GM12891 (cell line): ENCODE measurements around the gene MCTP2.

Experiments used
- DNase-seq: peaks from one replicate; pipeline ENCODE4 v3.0.0; 2011; ENCODE audit warnings: low spot score; ENCODE audit not compliant: insufficient read length
- FAIRE-seq: peaks from 2 replicates; lab custom pipeline; 2011; peaks lifted over from hg19 to GRCh38; lab: Jason Lieb, UNC
- PAX5 ChIP-seq: IDR thresholded peaks from 2 replicates; pipeline ENCODE4 v1.6.1; 2011; ENCODE audit warnings: low read length, moderate library complexity, mild to moderate bottlenecking; ENCODE audit not compliant: insufficient read depth, severe bottlenecking
- POLR2A ChIP-seq: IDR thresholded peaks from 2 replicates; pipeline ENCODE4 v1.6.1; 2011; ENCODE audit warnings: low read depth, low read length, control low read depth
- POLR2AphosphoS5 ChIP-seq: IDR thresholded peaks from 2 replicates; pipeline ENCODE4 v1.6.1; 2011; ENCODE audit warnings: low read depth, low read length, control low read depth
- POU2F2 ChIP-seq: IDR thresholded peaks from 2 replicates; pipeline ENCODE4 v1.6.1; 2011; ENCODE audit warnings: low read depth, mild to moderate bottlenecking, control low read depth, low read length, moderate library complexity
- SPI1 ChIP-seq: IDR thresholded peaks from 2 replicates; pipeline ENCODE4 v1.6.1; 2011; ENCODE audit warnings: low read depth, low read length, control low read depth
- TAF1 ChIP-seq: IDR thresholded peaks from 2 replicates; pipeline ENCODE4 v1.6.1; 2011; ENCODE audit warnings: low read depth, low read length, control low read depth

The MCTP2 gene

GRCh38 chr15:94360251-94360685 is 128.9 kb downstream of the MCTP2 start:
- no peak for FAIRE-seq

DNA sequence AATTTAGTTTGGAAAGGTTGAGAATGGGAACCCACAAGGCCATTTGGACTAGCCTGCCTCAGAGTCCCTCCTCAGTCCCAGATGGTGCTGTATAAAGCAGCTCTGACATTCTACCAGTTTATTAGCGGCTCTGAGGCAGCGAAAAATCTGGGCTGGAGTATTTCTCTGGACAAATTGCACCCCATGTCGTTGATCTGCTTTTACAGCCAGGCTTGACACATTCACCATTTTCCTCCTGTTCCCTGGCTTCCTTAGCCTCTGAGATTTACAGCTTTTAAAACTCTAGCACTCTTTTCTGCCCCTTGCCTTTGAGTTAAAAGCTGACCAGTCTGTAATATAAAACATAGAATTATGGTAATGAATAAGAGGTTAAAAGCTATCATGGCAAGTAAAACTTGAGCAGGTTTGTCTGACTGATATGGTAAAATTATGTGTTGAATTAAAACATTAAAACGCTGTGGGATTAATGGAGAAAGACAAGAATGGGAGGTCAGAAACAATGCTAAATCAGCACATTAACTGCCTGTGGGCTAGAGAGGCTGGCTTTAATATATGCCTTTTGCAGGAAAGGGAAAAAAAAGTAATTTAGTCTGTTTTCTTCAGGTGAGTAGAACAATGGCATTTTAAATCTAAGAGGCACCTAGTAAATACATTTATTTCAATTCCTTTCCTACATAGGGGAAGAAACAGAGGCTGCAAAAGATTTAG is 131.2 kb downstream of the MCTP2 start:
- no peak for FAIRE-seq
- TF ChIP-seq TAF1 (no peak), PAX5 (no peak), POU2F2 (no peak), SPI1 (no peak), POLR2A (no peak), POLR2AphosphoS5 (no peak)

More at GRCh38 chr15:94360251-94360685, 128.9 kb downstream of the MCTP2 start:
- no peak for DNase-seq
- TF ChIP-seq POU2F2, result no peak
- no peak for TF ChIP-seq POLR2AphosphoS5
- no peak for TF ChIP-seq SPI1
- no peak for TF ChIP-seq TAF1
- no peak for TF ChIP-seq PAX5
- TF ChIP-seq POLR2A, result no peak

DNA sequence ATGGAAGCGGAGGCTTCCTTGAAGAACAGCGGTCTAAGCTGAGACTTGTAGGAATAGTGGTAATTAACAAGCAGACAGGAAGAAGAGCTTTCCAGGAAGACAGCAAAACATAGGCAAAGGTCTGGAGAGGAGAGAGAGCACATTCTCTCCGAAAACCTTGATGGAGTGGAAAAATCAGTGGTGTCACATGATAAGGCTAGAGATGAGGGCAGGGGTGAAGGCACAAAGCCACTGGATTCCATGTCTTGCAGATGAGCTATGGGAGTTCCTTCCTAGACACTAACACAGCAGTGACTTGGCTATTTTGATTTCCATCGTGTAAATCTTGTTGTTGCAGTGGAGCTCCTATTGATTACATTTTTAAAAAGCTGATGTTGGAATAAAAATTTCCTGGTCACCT is 132.0 kb downstream of the MCTP2 start:
- TF ChIP-seq POLR2A, result no peak
- no peak for TF ChIP-seq TAF1
- no peak for TF ChIP-seq POU2F2
- no peak for DNase-seq
- no peak for FAIRE-seq

More for the DNA sequence above, 131.2 kb downstream of the MCTP2 start:
- no peak for DNase-seq

DNA sequence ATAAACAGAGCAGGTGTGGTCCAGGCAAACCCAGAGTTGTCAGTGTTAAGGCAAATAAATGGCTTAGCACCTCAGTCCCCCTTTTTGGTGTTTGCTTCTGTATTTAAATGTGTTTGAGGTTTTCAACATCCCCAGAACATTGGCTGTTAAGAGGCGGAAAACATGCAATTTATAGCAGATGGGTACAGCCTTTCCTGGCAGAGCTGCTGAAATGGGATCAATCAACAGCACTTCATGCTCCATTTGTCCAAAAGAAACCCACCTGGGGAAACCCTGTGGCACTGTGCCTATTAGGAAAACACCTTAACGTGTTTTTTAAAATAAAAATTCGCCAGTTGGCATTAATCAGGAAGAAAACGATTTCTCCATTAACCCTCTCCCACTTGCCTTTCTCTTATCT is 135.4 kb downstream of the MCTP2 start:
- FAIRE-seq (no peak), DNase-seq (no peak)
- no peak for TF ChIP-seq POLR2AphosphoS5
- TF ChIP-seq POU2F2, result no peak
- TF ChIP-seq PAX5, result no peak
- TF ChIP-seq POLR2A, result no peak
- TF ChIP-seq SPI1, result no peak
- no peak for TF ChIP-seq TAF1

DNA sequence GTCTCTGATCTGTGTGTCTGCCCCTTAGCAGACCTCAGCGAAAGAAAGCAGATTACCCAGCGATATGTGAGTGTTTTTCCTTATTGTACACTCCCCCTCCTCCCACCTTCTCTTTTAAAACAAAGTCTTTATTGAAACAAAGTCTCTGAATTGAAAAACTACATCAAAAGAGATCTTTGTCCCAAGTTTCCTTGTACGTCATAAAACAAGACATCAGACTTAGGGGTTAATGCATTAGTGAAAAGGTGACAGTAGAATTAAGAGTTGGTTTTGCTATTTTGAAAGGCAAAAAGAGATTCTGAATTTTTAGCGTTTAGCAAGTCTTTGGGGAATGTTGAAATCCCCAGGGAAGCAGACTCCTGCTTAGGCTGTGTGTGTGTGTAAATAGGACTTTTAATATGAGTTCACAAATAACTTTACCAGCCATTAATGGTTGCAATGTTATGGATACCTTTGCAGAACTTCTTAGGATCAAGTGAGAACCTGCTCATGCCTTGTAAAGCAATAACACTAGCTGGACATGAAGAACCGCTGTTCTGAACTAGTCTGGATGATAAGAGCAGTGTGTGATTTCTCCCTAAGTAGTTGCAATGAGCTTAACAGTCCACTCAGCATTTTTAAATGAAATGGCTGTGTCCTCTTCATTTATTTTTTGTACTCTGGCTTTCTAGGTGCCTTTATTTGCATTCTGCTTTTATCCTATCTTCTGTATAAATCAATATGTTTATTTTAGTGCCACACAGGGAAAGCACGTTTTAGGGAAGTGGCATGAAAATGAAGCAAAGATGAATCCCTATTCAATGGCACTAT is 136.6 kb downstream of the MCTP2 start:
- no peak for FAIRE-seq
- DNase-seq, result no peak
- TF ChIP-seq POU2F2 (no peak), SPI1 (no peak), TAF1 (no peak), POLR2AphosphoS5 (no peak), PAX5 (no peak), POLR2A (no peak)

DNA sequence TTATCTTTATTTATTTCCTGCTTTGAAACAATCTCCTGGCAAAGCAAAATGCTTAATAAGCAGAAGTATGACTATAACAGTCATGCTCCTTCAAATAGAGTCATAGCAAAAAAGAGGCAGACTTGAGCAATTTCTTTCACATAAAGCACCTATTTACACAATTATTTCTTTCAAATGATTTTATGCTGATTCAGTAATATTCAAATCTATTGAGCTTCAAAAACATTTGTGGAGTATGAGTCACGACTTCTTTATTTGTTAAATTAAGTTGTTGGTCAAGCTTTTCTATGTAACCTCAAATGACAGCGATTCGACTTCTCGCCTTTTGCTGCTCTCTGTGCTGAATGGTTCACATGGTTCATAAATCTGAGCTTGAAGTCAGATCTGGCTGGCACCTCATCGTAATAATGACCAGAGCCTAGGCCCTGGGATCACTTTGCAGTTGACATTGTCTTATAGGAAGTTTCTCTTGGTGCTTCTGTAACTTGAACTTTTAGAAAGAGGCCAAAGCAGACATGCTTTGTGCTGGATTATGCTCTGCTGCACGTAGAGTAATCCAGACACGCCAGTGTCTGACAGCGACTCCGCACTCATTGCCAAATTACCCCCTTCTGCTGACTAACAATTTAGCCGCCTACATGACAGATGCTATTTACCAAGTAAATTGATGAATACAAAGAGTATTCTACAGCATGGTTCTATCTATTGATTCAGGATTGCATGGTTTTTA is 139.0 kb downstream of the MCTP2 start:
- DNase-seq (no peak), FAIRE-seq (no peak)
- TF ChIP-seq PAX5 (no peak), POU2F2 (no peak), POLR2AphosphoS5 (no peak), POLR2A (no peak), SPI1 (no peak), TAF1 (no peak)

GRCh38 chr15:94370936-94371285 is 139.6 kb downstream of the MCTP2 start:
- no peak for DNase-seq
- TF ChIP-seq POU2F2, result no peak
- TF ChIP-seq POLR2AphosphoS5, result no peak
- no peak for TF ChIP-seq SPI1
- no peak for TF ChIP-seq POLR2A
- no peak for TF ChIP-seq TAF1
- no peak for TF ChIP-seq PAX5
- FAIRE-seq, result no peak

- FAIRE-seq, result no peak
- no peak for DNase-seq
- no peak for TF ChIP-seq POLR2AphosphoS5
- no peak for TF ChIP-seq POLR2A
- TF ChIP-seq SPI1, result no peak
- no peak for TF ChIP-seq TAF1
- TF ChIP-seq PAX5, result no peak
- TF ChIP-seq POU2F2, result no peak
Measured at GRCh38 chr15:94372821-94373220, 141.5 kb downstream of the MCTP2 start.

GRCh38 chr15:94375997-94376396 is 144.6 kb downstream of the MCTP2 start:
- TF ChIP-seq POU2F2 (no peak), TAF1 (no peak), POLR2AphosphoS5 (no peak), POLR2A (no peak), SPI1 (no peak), PAX5 (no peak)
- DNase-seq (no peak), FAIRE-seq (no peak)
